GM21737 (cell line): ENCODE measurements around the gene ZAP70.
A peak's percentile ranks its signal among the peaks of the same experiment; 100 is the strongest.
"Not testable (repeated sequence)": the region's sequence is repeated elsewhere in the genome, so short reads cannot be mapped to it uniquely, and the experiment has no call there.

Experiments used
- ATAC-seq: cut with Tn5 transposase; IDR thresholded peaks from one replicate; pipeline ENCODE4 v1.9.1; 2021; ENCODE audit warnings: mild to moderate bottlenecking, moderate library complexity; ENCODE audit not compliant: unreplicated experiment

ZAP70 gene

GRCh38 chr2:97713296-97714083, at the start of gene ZAP70:
Gene ZAP70, plus strand, starts transcription at chr2:97713576. Its CDS starts 10,461 bp downstream, at chr2:97724037.
- no peak for ATAC-seq

DNA sequence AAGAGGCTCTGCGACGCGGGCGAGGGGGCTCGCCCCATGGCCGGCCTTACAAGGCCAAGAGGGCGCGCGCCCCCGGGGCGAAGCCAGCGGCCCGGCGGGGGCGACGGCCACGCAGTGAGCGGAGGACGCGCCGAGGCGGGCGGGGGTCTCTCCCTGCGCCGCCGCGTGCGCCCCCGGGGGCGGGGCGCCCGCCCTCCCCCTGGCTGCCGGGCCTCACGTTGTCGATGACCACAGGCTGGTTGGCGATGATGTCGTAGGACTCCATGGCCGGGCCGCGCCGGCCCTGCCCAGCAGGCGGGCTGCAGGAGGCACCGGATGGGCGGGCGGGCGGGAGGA, 49.8 kb upstream of the ZAP70 start:
- ATAC-seq: peak; percentile 46

DNA sequence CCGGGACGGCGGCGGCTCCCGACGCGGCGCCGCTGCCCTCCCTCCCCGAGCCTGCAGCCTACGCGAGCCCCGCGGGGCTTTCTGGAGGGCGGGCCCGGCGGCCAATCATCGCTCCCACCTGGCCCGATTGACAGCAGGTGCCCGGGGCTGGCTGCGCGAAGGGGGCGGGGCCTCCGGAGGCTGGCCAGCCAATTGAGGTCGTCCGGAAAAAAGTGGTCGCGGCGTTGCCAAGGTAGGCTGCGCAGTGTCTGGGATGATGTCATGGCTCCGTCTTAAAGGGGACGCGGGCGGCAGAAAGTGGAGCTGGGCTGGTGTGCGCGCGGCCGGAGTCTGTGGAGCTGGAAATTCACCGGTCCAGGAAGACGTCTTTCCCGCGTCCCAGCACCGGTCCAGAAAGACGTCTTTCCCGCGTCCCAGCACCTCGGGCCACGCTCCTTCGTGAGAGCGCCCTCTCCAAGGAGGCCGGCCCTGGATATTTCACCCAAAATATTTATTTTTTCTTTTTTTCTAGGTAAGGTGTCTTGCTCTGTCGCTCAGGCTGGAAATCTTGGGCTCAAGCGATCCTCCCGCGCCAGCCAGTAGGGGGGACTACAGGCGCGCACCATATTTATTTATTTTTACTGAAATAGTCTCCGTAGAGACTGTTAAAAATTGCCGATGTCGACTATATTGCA, 49.3 kb upstream of the ZAP70 start, which contains the start of gene ACTR1B:
Gene ACTR1B (minus strand): TSS at position 83 of the 674 bp plus-strand sequence. CDS start 154 bp downstream, outside the sequence.
- peak; percentile 81 for ATAC-seq

- ATAC-seq: no peak
These were observed 48.8 kb upstream of the ZAP70 start for GRCh38 chr2:97664636-97664970.

DNA sequence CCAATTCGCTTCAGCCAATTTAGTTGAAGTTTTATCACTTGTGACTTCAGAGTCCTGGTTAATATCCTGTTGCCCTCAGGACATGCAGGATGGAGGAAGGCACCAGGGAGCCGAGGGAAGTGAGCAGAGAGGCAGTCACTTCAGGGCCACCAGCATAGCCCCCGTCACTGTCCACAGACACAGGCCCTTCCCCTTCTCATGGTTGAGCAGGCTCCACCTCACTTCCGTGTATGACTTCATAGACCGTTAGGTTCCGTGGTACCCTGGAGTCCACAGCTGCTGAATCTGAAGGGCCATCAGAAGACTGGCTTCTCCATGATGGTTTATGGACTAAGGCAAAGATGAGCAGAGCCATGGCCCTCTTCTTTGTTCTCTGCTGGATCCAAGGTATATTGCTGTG, 43.9 kb upstream of the ZAP70 start, which contains the start of gene C2orf92:
Gene C2orf92 (plus strand): TSS at position 266 of the 400 bp plus-strand sequence. CDS start 76 bp downstream, at position 342.
- ATAC-seq: no peak

DNA sequence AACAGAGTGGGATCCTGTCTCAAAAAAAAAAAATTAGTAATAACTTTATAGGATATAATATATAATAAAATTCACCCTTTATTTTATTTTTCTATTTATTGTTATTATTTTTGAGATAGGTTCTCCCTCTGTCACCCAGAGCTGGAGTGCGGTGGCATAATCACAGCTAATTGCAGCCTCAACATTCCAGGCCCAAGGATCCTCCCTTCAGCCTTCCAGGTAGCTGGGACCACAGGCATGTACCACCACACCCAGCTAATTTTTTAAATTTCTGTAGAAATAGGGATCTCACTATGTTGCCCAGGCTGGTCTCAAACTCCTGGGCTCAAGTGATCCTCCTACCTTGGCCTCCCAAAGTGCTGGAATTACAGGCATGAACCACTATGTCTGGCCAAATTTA, 42.9 kb upstream of the ZAP70 start:
- ATAC-seq: no peak

- ATAC-seq: no peak
These were observed 41.9 kb upstream of the ZAP70 start for GRCh38 chr2:97671526-97671925.

GRCh38 chr2:97672606-97673140, 40.7 kb upstream of the ZAP70 start:
- not testable (repeated sequence) for ATAC-seq

GRCh38 chr2:97673182-97673914, 40.0 kb upstream of the ZAP70 start:
- no peak for ATAC-seq

DNA sequence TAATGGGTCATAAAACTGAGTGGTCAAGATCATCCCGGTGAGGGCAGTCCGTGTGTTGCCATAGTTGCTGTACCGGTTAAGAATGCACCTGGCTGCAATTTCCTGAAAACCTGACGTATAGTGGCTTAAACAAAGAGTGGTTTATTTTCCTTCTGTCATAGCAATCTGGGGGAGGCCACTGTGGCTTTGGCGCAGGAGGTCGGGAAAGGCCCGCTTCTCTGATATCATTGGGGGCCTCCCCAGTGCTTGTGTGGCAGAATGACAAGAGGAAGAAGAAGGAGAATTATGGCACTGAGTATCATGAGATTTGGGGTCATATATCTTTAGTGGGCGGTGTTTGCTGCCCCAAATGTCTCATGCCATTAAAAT, 39.5 kb upstream of the ZAP70 start:
- no peak for ATAC-seq

DNA sequence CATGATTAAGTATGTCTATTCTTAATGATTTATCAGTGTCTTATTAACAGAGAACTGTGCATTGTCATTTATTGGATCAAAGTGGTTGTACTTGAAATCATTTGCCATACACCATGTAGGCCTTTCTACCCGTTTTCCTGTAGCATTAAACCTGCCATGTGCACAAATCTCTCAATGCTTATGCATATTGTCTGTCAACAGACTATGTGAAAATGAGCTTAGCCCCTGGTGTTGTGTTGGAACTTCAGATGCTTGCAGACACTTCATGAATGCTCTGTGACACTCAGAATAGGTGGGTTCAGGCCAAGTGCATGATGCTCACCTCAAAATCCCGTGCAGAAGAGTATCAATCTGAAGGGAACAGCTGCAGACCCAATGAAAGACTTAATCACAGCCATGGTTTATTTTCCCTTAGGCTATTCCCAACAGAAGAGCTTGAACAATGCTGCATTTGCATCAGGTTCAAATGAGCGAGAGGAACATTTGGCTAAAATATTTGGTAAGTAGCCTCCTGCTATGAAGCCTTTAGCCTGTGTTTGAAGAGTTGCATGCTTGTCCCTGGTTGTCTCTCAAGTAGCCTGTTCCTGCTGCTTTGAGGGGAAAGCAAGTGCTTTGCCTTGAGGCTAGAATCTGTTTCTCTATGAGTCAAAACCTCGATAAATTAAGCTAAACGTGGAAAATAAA, 37.8 kb upstream of the ZAP70 start:
- ATAC-seq: no peak

DNA sequence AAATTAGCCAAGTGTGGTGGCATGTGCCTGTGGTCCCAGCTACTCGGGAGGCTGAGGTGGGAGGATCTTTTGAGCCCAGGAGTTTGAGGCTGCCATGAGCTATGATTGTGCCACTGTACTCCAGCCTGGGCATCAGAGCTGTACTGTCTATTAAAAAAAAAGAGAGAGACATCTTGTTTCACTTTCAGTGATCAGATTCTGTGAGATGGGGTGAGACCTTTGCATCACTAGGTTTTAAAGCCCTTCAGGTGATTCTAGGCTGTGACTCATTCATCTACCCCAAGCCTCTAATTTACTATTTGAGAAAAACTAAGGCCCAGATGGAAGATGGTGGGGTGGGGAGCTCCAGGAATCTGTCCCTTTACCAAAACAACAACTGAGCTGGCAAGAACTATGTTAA, 36.8 kb upstream of the ZAP70 start:
- no peak for ATAC-seq

- no peak for ATAC-seq
These were observed 35.9 kb upstream of the ZAP70 start for GRCh38 chr2:97677480-97677879.

- ATAC-seq: no peak
These were observed 35.1 kb upstream of the ZAP70 start for GRCh38 chr2:97678298-97678697.

DNA sequence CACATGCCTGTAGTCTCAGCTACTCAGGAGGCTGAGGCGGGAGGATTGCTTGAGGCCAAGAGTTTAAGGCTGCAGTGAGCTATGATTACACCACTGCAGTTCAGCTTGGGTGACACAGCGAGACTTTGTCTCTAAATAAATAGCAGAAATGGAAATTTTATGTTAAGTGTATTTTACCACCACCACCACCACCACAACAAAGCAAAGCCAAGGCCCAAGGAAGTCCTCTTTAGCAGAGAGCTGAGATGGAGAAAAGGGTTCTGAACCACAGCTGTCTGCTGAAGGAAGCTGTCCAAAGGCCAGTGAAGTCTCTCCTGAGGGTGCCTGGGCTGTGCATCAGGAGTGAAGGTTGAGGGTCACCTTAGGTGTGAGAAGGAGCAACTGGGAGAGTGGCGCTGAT, 26.1 kb upstream of the ZAP70 start:
- not testable (repeated sequence) for ATAC-seq

GRCh38 chr2:97688062-97688827, 25.1 kb upstream of the ZAP70 start:
- no peak for ATAC-seq

GRCh38 chr2:97691166-97691565, 22.2 kb upstream of the ZAP70 start:
- ATAC-seq: no peak

DNA sequence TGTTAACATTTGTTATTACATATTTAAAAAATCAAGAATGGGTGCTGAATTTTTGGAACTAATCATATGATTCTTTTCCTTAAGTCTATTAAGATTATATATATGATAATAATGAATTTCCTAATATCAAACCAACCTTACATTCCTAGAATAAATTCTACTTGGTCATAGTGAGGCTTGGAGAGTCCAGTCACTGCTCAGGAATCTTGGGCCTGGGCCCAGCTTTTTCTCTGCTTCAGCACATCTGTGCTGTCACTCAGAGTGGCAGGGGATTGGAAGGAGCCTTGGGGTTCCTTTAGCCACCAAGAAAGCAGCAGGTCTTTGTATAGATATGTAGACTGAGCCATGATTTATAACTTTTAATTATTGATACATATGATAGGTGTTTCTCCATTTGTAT, 19.9 kb upstream of the ZAP70 start:
- ATAC-seq: no peak

GRCh38 chr2:97695744-97696143, 17.6 kb upstream of the ZAP70 start:
- no peak for ATAC-seq
